Neural progenitor cell (in vitro differentiated cells): ENCODE data around the gene TSSC4.

ENCODE experiments used
- EZH2 ChIP-seq: fragments of 200-600 bp; sonication (generic); IDR thresholded peaks from 2 replicates; pipeline ENCODE4 v1.6.1; 2017; ENCODE audit warnings: antibody characterized with exemption, mild to moderate bottlenecking, moderate library complexity
- TF ChIP-seq, protein P1 (sequence below): fragments of 200-600 bp; sonication (generic); IDR thresholded peaks from 2 replicates; pipeline ENCODE4 v1.5.1; 2017; ENCODE audit warnings: antibody characterized with exemption, mild to moderate bottlenecking

DNA sequence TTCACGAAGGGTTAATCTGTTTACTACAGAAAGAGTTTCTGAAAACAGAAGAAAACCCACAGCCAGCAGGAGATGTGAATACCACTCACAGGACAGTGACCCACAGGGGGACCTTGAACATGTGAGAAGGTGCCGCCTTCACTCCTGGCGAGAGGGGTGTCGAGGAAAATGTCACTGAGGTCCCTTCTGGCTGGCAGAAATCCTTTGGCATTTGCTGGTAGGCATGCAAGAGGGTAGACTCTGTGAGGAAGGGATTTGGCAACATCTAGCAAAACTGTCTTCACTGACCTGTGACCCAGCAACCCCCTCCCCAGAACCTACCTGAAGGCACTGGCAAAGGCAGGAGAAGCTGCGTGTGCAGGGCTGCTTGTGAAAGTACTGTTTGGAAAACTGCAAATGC, 52.9 kb downstream of the TSSC4 start:
- TF ChIP-seq, protein P1, sequence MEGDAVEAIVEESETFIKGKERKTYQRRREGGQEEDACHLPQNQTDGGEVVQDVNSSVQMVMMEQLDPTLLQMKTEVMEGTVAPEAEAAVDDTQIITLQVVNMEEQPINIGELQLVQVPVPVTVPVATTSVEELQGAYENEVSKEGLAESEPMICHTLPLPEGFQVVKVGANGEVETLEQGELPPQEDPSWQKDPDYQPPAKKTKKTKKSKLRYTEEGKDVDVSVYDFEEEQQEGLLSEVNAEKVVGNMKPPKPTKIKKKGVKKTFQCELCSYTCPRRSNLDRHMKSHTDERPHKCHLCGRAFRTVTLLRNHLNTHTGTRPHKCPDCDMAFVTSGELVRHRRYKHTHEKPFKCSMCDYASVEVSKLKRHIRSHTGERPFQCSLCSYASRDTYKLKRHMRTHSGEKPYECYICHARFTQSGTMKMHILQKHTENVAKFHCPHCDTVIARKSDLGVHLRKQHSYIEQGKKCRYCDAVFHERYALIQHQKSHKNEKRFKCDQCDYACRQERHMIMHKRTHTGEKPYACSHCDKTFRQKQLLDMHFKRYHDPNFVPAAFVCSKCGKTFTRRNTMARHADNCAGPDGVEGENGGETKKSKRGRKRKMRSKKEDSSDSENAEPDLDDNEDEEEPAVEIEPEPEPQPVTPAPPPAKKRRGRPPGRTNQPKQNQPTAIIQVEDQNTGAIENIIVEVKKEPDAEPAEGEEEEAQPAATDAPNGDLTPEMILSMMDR = no peak
- TF ChIP-seq EZH2 = no peak
